ENCODE data around the gene CELF2.

The CELF2 gene

DNA sequence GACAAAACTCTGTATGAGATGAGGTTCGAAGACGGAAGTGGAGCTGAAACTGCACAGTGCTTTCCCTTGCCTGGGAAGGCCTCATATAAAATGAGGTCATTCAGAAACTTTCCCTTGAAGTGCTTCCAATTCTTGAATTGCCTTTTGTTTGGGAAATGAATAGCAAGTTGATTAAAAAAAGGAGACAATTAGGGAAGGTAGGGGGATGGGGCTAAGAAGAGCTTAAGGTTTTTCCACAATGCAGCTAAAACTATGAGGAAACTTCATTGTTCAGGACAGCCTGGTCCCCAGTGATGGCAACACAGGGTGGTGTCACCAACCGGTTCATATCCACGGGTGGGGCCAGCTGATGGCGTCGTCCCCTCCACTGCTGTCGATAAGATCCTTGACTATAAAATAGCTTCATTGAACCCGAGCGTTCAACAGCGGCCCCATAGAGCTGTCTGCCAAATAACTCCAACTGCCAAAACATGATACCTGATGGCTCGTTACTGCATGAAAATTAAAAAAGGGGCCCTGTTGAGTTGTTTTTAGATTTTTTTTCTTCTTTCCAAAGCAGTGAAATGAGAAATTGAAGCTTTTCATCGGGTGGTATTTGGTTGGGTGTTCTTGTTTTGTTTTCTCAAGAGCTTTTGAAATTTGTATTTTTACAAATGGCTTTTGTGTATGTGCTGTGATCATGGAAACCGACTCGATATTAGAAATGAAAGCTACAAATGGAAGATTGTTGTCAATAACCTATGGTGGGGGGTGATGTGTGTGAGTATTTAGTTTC is 2.8 kb upstream of the CELF2 start:
- H3K9me3 ChIP-seq (ENCODE audit: control insufficient read depth, low read length) = no peaks in the 10 kb centered on the region
- no peak for DNase-seq (ENCODE audit: low read depth)
- no peak overlapping the region for H3K4me3 ChIP-seq (ENCODE audit: low read length)
- H3K4me1 ChIP-seq (ENCODE audit: control insufficient read depth, insufficient read depth, low read length) = peaks cover 33% of the 10 kb centered on the region
- H3K36me3 ChIP-seq (ENCODE audit: control insufficient read depth, insufficient read depth, low read length, severe bottlenecking) = no peaks in the 10 kb centered on the region
- no peak overlapping the region for H3K9ac ChIP-seq (ENCODE audit: low read length)
- H3K27me3 ChIP-seq (replicated peaks; ENCODE audit: control insufficient read depth, insufficient read depth, low read length) = no peaks in the 10 kb centered on the region

DNA sequence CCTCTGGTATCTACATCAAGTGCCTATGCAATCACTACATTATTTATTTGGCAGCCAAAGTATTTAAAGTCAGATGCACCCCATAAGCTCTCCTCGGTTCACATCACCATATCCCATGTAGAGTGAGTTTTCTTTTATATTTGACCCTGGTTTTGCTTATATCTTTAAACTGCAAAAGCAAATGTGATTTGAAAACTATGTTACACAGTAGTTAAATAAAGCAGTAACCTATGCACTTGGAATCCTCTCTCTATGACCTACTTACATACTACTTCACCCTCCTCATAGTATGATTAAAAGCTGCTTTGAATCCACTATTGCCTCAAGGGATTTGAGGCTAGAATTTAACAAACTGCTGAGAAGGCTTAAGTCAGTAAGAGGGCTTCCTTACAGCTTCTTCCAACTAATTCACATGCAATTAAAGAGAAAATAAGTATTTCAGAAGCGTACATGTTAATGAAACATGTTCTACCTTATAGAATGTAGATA is 2.2 kb upstream of the CELF2 start:
- Histone ChIP-seq H3K36me3 (ENCODE audit: control insufficient read depth, insufficient read depth, low read length, severe bottlenecking) (no peaks in the 10 kb centered on the region), H3K4me3 (ENCODE audit: low read length) (no peak overlapping the region), H3K27me3 (replicated peaks; ENCODE audit: control insufficient read depth, insufficient read depth, low read length) (no peaks in the 10 kb centered on the region), H3K4me1 (ENCODE audit: control insufficient read depth, insufficient read depth, low read length) (peaks cover 38% of the 10 kb centered on the region), H3K9ac (ENCODE audit: low read length) (no peak overlapping the region), H3K9me3 (ENCODE audit: control insufficient read depth, low read length) (no peaks in the 10 kb centered on the region)
- DNase-seq (ENCODE audit: low read depth) = no peak

DNA sequence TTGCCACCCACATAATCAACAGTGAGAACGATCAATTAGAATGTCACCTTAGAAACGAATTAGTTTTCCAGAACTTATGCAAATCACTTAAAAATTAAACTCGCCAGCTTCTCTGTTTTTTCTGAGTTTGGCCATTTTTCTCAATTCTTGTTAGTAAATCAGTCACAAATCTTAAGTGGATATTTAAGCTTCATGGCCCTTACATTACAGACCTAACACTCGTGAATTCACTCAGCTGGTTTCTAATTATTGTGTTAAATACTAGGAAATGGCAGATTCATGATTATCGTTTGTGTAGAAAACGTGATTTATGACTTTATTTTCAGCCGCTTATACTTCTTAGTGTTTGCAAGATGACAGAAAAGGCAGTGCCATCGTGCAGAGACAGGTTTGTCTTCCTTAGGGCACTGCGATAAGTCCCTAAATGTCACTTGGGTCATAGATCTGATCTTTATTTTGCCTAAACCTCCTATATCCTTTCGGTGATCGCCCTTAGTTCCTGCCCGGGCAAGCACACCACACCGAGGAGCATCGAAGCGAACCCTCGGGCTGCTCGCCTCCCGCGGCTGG is 587 bp upstream of the CELF2 start:
- Histone ChIP-seq H3K4me3 (ENCODE audit: low read length) (peak overlapping the region; percentile 91), H3K36me3 (ENCODE audit: control insufficient read depth, insufficient read depth, low read length, severe bottlenecking) (no peaks in the 10 kb centered on the region), H3K9me3 (ENCODE audit: control insufficient read depth, low read length) (no peaks in the 10 kb centered on the region), H3K4me1 (ENCODE audit: control insufficient read depth, insufficient read depth, low read length) (peaks cover 41% of the 10 kb centered on the region), H3K27me3 (replicated peaks; ENCODE audit: control insufficient read depth, insufficient read depth, low read length) (no peaks in the 10 kb centered on the region), H3K9ac (ENCODE audit: low read length) (peak overlapping the region; percentile 68)
- no peak for DNase-seq (ENCODE audit: low read depth)

DNA sequence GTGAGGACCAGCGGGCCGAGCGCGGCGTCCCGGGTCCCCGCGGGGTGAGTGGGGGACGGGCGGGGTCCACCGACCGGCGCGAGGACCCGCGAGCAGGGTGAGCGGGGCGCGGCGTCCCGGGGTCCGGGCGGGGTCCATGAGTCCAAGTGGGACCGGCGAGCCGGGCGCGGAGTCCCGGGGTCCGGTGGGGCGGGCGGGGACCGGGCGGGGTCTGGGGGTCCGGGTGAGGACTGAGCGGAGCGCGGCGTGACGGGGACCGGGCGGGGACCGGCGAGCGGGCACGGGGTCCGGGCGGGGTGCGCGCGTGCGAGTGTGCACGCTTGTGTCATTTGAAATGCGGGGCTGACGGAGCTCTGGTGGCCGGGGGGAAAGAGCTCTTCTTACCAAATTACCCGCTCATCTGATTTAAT is 765 bp downstream of the CELF2 start:
- Histone ChIP-seq H3K36me3 (ENCODE audit: control insufficient read depth, insufficient read depth, low read length, severe bottlenecking) (no peaks in the 10 kb centered on the region), H3K9me3 (ENCODE audit: control insufficient read depth, low read length) (no peaks in the 10 kb centered on the region), H3K4me1 (ENCODE audit: control insufficient read depth, insufficient read depth, low read length) (peaks cover 41% of the 10 kb centered on the region), H3K27me3 (replicated peaks; ENCODE audit: control insufficient read depth, insufficient read depth, low read length) (no peaks in the 10 kb centered on the region), H3K4me3 (ENCODE audit: low read length) (peak overlapping the region; percentile 91), H3K9ac (ENCODE audit: low read length) (peak overlapping the region; percentile 88)
- DNase-seq (ENCODE audit: low read depth) = no peak

DNA sequence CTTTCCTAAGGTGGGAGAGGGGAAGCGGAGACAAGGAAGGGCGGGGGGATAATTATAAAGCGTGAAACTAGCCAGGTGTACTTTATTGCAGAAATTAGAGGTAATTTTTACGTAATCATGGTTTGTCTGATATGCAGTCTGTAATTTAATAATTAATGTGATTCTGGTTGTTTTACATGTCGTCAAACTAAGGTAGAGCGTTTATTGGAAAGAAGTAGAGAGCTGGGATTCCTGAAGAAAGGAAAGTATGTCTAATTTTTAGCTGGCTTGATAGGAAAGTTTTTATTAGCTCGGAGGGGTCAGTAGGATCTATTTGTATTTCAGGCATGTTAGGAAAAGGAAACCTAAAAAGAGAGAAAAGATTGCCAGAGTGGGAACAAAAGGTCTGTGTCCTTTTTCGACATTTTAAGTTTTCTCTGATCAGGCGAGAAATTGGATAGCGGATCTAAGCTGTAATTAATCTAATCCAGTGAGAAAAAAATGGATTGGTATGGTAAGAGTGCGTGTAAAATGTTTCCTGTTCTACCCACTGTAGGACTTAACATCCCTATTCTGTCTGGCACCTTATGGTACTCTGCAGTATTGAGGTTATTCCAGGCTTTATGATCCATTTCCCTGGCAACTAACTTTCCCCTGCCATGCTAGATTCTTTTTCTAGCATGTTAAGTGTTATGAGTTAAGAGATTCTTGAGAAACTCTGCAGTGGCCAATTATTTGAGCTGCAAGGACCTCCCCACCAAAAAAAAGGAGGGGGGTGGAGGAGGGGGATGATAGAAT is 1.4 kb downstream of the CELF2 start:
- Histone ChIP-seq H3K36me3 (ENCODE audit: control insufficient read depth, insufficient read depth, low read length, severe bottlenecking) (no peaks in the 10 kb centered on the region), H3K4me1 (ENCODE audit: control insufficient read depth, insufficient read depth, low read length) (peaks cover 41% of the 10 kb centered on the region), H3K9me3 (ENCODE audit: control insufficient read depth, low read length) (no peaks in the 10 kb centered on the region), H3K27me3 (replicated peaks; ENCODE audit: control insufficient read depth, insufficient read depth, low read length) (no peaks in the 10 kb centered on the region), H3K9ac (ENCODE audit: low read length) (peak overlapping the region; percentile 88), H3K4me3 (ENCODE audit: low read length) (peak overlapping the region; percentile 91)
- DNase-seq (ENCODE audit: low read depth) = no peak

DNA sequence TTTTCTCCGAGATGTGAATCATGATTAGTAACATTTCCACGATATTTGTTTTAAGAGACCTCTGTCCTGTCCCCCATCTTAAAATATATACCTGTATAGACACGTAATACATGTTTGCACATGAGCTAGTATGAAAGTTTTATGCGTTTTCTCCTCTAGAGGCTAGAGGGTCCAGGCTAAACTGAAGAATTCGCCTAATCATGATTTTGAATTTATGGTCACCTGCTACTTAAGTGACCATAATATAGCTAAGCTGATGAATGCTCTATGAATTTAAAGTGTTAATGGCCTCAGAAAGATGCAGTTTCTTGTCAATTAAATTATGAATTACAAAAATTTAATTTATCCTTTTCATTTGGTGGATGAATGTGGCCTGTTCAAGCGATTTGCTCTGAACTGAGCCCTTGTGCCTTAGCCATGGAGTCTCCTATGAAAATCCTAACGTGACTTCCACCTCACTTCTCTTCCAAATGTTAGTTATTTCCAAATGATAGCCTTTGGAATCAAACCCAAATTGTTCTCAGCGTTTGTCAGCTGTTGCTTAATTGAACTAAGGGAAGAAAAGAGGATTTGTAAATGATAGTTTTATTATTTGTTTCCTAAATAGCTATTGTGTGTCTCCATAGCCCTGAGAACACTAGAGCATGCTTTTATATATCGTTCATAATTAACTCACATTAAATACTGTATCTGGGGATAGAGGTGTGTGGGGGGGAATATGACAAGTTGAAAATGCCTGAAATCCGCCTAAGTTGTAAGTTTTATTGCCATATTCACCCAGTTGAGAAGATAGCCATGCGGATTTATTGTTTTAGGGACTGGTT is 2.3 kb downstream of the CELF2 start:
- no peaks in the 10 kb centered on the region for H3K36me3 ChIP-seq (ENCODE audit: control insufficient read depth, insufficient read depth, low read length, severe bottlenecking)
- H3K9ac ChIP-seq (ENCODE audit: low read length) = peak overlapping the region; percentile 88
- no peak for DNase-seq (ENCODE audit: low read depth)
- H3K4me3 ChIP-seq (ENCODE audit: low read length) = peak overlapping the region; percentile 91
- no peaks in the 10 kb centered on the region for H3K27me3 ChIP-seq (replicated peaks; ENCODE audit: control insufficient read depth, insufficient read depth, low read length)
- H3K4me1 ChIP-seq (ENCODE audit: control insufficient read depth, insufficient read depth, low read length) = peaks cover 45% of the 10 kb centered on the region
- no peaks in the 10 kb centered on the region for H3K9me3 ChIP-seq (ENCODE audit: control insufficient read depth, low read length)

DNA sequence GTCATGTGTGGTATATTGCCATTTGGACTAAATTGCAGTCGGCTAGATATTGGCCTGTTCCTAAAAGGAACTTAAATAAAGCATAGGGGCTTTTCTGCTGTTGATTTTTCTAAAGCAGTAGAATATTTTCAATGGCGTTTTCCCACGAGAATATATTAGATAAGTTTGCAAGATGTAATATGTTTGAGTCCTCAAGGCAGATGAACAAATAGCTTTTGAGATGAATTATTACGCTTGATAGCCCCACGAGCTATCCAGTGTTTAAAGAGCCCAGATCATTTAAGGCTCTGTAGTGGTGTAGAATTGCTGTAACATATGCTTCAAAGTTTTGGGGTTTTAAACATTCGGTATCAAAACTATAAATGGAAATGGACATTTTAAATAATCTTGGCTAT is 2.9 kb downstream of the CELF2 start:
- Histone ChIP-seq H3K4me1 (ENCODE audit: control insufficient read depth, insufficient read depth, low read length) (peaks cover 41% of the 10 kb centered on the region), H3K36me3 (ENCODE audit: control insufficient read depth, insufficient read depth, low read length, severe bottlenecking) (no peaks in the 10 kb centered on the region), H3K9me3 (ENCODE audit: control insufficient read depth, low read length) (no peaks in the 10 kb centered on the region), H3K27me3 (replicated peaks; ENCODE audit: control insufficient read depth, insufficient read depth, low read length) (no peaks in the 10 kb centered on the region), H3K9ac (ENCODE audit: low read length) (peak overlapping the region; percentile 88), H3K4me3 (ENCODE audit: low read length) (peak overlapping the region; percentile 91)
- no peak for DNase-seq (ENCODE audit: low read depth)

DNA sequence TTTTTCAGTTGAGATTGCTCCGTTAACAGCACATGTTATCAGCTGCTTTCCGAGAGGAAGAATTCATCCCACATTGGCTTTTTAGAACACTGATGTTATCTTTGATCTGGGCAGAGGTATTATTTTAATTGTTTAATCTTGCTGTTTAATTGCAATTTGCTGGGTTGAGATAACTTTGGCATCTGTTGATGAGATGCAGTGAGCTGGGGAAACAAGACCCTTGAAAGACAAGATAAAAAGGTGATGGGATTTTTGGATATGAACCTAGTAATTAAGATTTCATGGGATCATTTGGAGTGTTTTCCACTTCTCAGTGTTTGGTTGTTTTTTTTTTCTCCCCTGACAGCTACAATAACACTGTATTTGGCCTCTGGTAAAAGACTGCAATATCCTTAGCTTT is 4.5 kb downstream of the CELF2 start:
- DNase-seq (ENCODE audit: low read depth) = no peak
- no peaks in the 10 kb centered on the region for H3K27me3 ChIP-seq (replicated peaks; ENCODE audit: control insufficient read depth, insufficient read depth, low read length)

DNA sequence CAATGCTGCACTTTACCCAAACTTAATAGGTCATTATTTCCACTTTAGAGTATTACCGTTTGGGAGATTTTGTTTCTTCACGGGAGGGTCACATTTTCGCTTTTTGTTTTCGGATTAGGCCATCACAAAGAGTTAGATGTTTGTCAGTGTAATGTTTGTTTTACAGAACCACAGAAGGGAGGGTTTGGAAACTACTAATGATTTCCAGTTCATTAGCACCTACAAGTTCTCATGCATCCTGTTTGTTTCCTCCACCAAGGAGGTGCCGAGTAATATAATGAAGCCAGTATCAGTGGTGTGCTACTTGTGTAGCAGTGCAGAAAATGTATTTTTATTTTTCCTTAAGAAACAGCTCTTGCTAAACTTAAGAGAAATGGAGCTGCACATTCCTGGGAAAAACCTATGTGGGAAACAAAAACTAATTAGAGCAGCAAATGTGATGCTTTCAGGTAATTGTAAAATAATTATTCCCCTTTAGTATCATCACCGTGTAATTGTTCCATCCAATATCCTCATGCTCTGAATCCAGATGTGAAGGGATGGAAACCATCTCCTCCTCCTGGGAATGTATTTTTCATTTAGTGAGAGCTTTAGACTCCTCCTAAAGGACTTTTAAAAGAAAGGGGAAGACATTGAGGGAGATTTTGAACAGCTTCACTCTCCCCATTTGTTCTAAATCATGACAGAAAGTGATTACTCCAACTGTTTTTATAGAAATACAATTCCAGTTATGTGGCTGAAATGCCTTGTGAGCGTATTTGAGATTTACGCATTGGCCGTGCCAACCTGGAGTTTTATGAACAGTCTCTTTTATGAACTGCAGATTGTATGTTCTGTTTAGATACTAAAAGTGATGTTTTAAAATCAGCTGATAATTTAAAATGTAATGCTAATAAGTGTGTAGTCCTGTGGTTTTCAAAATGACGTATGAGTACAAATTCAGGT is 5.6 kb downstream of the CELF2 start:
- H3K9me3 ChIP-seq (ENCODE audit: control insufficient read depth, low read length) = no peaks in the 10 kb centered on the region
- peaks cover 23% of the 10 kb centered on the region for H3K4me1 ChIP-seq (ENCODE audit: control insufficient read depth, insufficient read depth, low read length)
- H3K4me3 ChIP-seq (ENCODE audit: low read length) = no peak overlapping the region
- no peak overlapping the region for H3K9ac ChIP-seq (ENCODE audit: low read length)
- H3K36me3 ChIP-seq (ENCODE audit: control insufficient read depth, insufficient read depth, low read length, severe bottlenecking) = no peaks in the 10 kb centered on the region
- no peak for DNase-seq (ENCODE audit: low read depth)
- no peaks in the 10 kb centered on the region for H3K27me3 ChIP-seq (replicated peaks; ENCODE audit: control insufficient read depth, insufficient read depth, low read length)

More for the DNA sequence above, 4.5 kb downstream of the CELF2 start:
- H3K4me3 ChIP-seq (ENCODE audit: low read length) = no peak overlapping the region
- no peak overlapping the region for H3K9ac ChIP-seq (ENCODE audit: low read length)
- H3K9me3 ChIP-seq (ENCODE audit: control insufficient read depth, low read length) = no peaks in the 10 kb centered on the region
- H3K4me1 ChIP-seq (ENCODE audit: control insufficient read depth, insufficient read depth, low read length) = peaks cover 24% of the 10 kb centered on the region
- H3K36me3 ChIP-seq (ENCODE audit: control insufficient read depth, insufficient read depth, low read length, severe bottlenecking) = no peaks in the 10 kb centered on the region

DNA sequence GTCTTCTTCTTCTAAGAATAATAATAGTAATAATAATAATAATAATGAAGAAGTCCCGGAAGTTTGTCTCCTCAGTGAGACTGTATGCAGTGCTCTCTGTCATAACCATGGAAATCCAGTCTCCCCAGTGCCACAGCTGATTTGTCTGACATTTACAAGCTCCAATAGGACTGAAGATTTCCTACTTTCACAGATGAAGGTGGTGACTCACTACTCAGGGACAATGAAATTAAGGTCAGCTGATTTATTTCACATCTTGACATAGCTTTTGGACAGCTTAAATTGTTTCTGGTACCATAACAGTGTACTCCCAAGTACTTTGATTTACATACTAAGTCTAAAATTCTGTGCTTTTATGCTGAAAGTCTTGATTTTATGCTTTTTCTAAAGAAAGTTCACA is 6.9 kb downstream of the CELF2 start:
- Histone ChIP-seq H3K4me1 (ENCODE audit: control insufficient read depth, insufficient read depth, low read length) (peaks cover 15% of the 10 kb centered on the region), H3K9ac (ENCODE audit: low read length) (no peak overlapping the region), H3K27me3 (replicated peaks; ENCODE audit: control insufficient read depth, insufficient read depth, low read length) (no peaks in the 10 kb centered on the region), H3K4me3 (ENCODE audit: low read length) (no peak overlapping the region), H3K9me3 (ENCODE audit: control insufficient read depth, low read length) (no peaks in the 10 kb centered on the region), H3K36me3 (ENCODE audit: control insufficient read depth, insufficient read depth, low read length, severe bottlenecking) (no peaks in the 10 kb centered on the region)
- no peak for DNase-seq (ENCODE audit: low read depth)

Measured in adipocyte (in vitro differentiated cells).